Measurements from ENCODE around the gene CHCHD3. TPM values are rescaled to one million over a fixed set of nuclear protein-coding genes. Genes with fewer than 3 reads are reported as not detected.

Gene CHCHD3
- total and polyA plus RNA-seq, 9 of the 15 experiments (the other 6 are each of a cell fraction or from before 2014, with no cell fraction given) = 66.2 to 279 (median 204) TPM

GRCh38 chr7:132773527-132773956 lies 308.3 kb downstream of the CHCHD3 start (continued):
- no peak for TF ChIP-seq ZNF740 (CRISPR knock-in tag; IDR thresholded peaks at IDR 0.05)
- no peak for TF ChIP-seq ZNF740 (tag; IDR thresholded peaks at IDR 0.05)
- no peak for TF ChIP-seq ZNF444 (CRISPR knock-in tag; IDR thresholded peaks at IDR 0.05)
- no peak for TF ChIP-seq MLLT1 (IDR thresholded peaks at IDR 0.05)
- no peak for TF ChIP-seq BRF2 (IDR thresholded peaks at IDR 0.05; ENCODE audit: borderline replicate concordance, insufficient read depth, insufficient read length)
- TF ChIP-seq PTTG1 (tag; IDR thresholded peaks at IDR 0.05; ENCODE audit: low read depth) = no peak
- no peak for TF ChIP-seq XRCC3 (IDR thresholded peaks at IDR 0.05)
- TF ChIP-seq JUND (IDR thresholded peaks at IDR 0.05; ENCODE audit: borderline replicate concordance, low read depth, low read length) = 0 out of 2 replicates have a peak, but pooled peaks have one; percentile 7
- TF ChIP-seq JUND (tag; IDR thresholded peaks at IDR 0.05; ENCODE audit: borderline replicate concordance, low read depth, low read length) = no peak
- no peak for TF ChIP-seq POLR2H (tag; IDR thresholded peaks at IDR 0.05; ENCODE audit: low read depth)
- TF ChIP-seq ZNF12 (CRISPR knock-in tag; IDR thresholded peaks at IDR 0.05) = no peak
- no peak for TF ChIP-seq HIVEP1 (CRISPR knock-in tag; IDR thresholded peaks at IDR 0.05)
- no peak for TF ChIP-seq CLOCK (CRISPR knock-in tag; IDR thresholded peaks at IDR 0.05; ENCODE audit: borderline replicate concordance)
- TF ChIP-seq GABPB2 (CRISPR knock-in tag; conservative IDR thresholded peaks at IDR 0.05) = no peak
- TF ChIP-seq CREM (IDR thresholded peaks at IDR 0.05; ENCODE audit: low read depth) = no peak
- no peak for TF ChIP-seq FOS (IDR thresholded peaks at IDR 0.05; ENCODE audit: extremely low read depth, insufficient read length)
- no peak for TF ChIP-seq MIER1 (IDR thresholded peaks at IDR 0.05; ENCODE audit: low read depth)
- TF ChIP-seq CEBPB (tag; IDR thresholded peaks at IDR 0.05) = peak; percentile 96
- TF ChIP-seq ZBED1 (IDR thresholded peaks at IDR 0.05) = no peak
- no peak for TF ChIP-seq CEBPG (CRISPR knock-in tag; IDR thresholded peaks at IDR 0.05)
- TF ChIP-seq CEBPG (tag; conservative IDR thresholded peaks at IDR 0.05 in 1 of 2, IDR thresholded peaks at IDR 0.05 in 1 of 2) = peak; percentile 96 to 98
- TF ChIP-seq KAT2B (IDR thresholded peaks at IDR 0.05; ENCODE audit: low read depth, low read length) = no peak
- no peak for TF ChIP-seq ZNF77 (CRISPR knock-in tag; IDR thresholded peaks at IDR 0.05)
- TF ChIP-seq CREB5 (CRISPR knock-in tag; IDR thresholded peaks at IDR 0.05) = no peak

All from K562 (cell line).